A673 (cell line): ENCODE data around the gene KIRREL3. TPM values are rescaled to one million over a fixed set of nuclear protein-coding genes. Genes with fewer than 3 reads are reported as not detected.

Source experiments
- BruUV-seq: library from RNA; stranded (reverse); fragments of 400-500 nt; replicated peaks from 2 replicates; lab custom pipeline; 2021; lab: Mats Ljungman, UMichigan
- CTCF ChIA-PET: fragments of 300-600 bp; sonication (Branson Sonifier 250); formaldehyde crosslinking; loops from one replicate; lab custom pipeline; 2022; ENCODE audit warnings: antibody characterized with exemption; lab: Charles Lee
- POLR2A ChIA-PET: fragments of 300-600 bp; sonication (Branson Sonifier 250); formaldehyde crosslinking; loops from one replicate; lab custom pipeline; 2022; ENCODE audit warnings: antibody characterized with exemption; ENCODE audit not compliant: low non-redundant PET; lab: Charles Lee
- DNase-seq: peaks from one replicate; pipeline ENCODE4 v3.0.0-alpha.2; 2015; ENCODE audit warnings: low spot score
- H3K27ac ChIP-seq: fragments of 200-600 bp; sonication (generic); 2 replicates; pipeline ENCODE4 v1.5.1; 2016; ENCODE audit warnings: mixed run types, low read depth, mild to moderate bottlenecking, mixed read lengths, antibody characterized with exemption, low read length; ENCODE audit not compliant: poor library complexity, severe bottlenecking
- H3K27me3 ChIP-seq: fragments of 200-600 bp; sonication (generic); replicated peaks from 2 replicates; pipeline ENCODE4 v1.6.1; 2017; ENCODE audit warnings: mixed run types, low read depth, mild to moderate bottlenecking, mixed read lengths, antibody characterized with exemption, low read length; ENCODE audit not compliant: insufficient read depth, poor library complexity
- H3K36me3 ChIP-seq: fragments of 200-600 bp; sonication (generic); 2 replicates; pipeline ENCODE4 v1.6.1; 2016; ENCODE audit warnings: mixed run types, mild to moderate bottlenecking, mixed read lengths, antibody characterized with exemption, low read length; ENCODE audit not compliant: insufficient read depth, poor library complexity, severe bottlenecking
- H3K4me1 ChIP-seq: fragments of 200-600 bp; sonication (generic); 2 replicates; pipeline ENCODE4 v1.6.1; 2017; ENCODE audit warnings: mixed run types, mild to moderate bottlenecking, mixed read lengths, antibody characterized with exemption, low read length; ENCODE audit not compliant: insufficient read depth, poor library complexity, severe bottlenecking
- H3K4me3 ChIP-seq: fragments of 200-600 bp; sonication (generic); 2 replicates; pipeline ENCODE4 v1.5.1; 2016; ENCODE audit warnings: low read depth, mixed run types, mild to moderate bottlenecking, mixed read lengths, low read length; ENCODE audit not compliant: poor library complexity, severe bottlenecking
- H3K9me3 ChIP-seq: fragments of 200-600 bp; sonication (generic); 2 replicates; pipeline ENCODE4 v1.6.1; 2016; ENCODE audit warnings: mixed run types, low read depth, mild to moderate bottlenecking, mixed read lengths, antibody characterized with exemption, low read length; ENCODE audit not compliant: poor library complexity, severe bottlenecking
- CTCF ChIP-seq: fragments of 300-800, 200-600 bp; sonication (generic); conservative IDR thresholded peaks from 2 replicates; pipeline ENCODE4 v1.5.1; 2017; ENCODE audit warnings: low read depth, mild to moderate bottlenecking, antibody characterized with exemption, low read length, moderate library complexity, mixed read lengths
- EZH2 ChIP-seq: fragments of 200-600 bp; sonication (generic); IDR thresholded peaks from 2 replicates; pipeline ENCODE4 v1.6.1; 2017; ENCODE audit warnings: borderline replicate concordance, low read depth, mild to moderate bottlenecking, mixed read lengths, antibody characterized with exemption, low read length; ENCODE audit not compliant: poor library complexity, severe bottlenecking
- intact Hi-C: fragments of 100-400 bp; cut with micrococcal nuclease; formaldehyde crosslinking; loops from one replicate; pipeline ENCODE4 v1.10.0; 2022; ENCODE audit not compliant: unreplicated experiment
- total RNA-seq: library from RNA; stranded (reverse); gene quantifications from 2 replicates; pipeline ENCODE4 v1.2.3, GENCODE V29; 2021

Gene KIRREL3
- total RNA-seq, 1 experiment from 2014 or later: not detected

- Histone ChIP-seq H3K27me3 (no peaks in the 10 kb centered on the region), H3K36me3 (no peaks in the 10 kb centered on the region), H3K4me3 (no peak overlapping the region), H3K9me3 (no peaks in the 10 kb centered on the region), H3K27ac (no peak overlapping the region), H3K4me1 (peaks cover 23% of the 10 kb centered on the region)
- no TSS peak for BruUV-seq
- ChIA-PET POLR2A (no interaction called here), CTCF (no interaction called here)
- TF ChIP-seq EZH2 (no peak), CTCF (no peak)
- DNase-seq: no peak
- intact Hi-C loops: no loop called here
Measured at GRCh38 chr11:126611438-126611837, 389.1 kb downstream of the KIRREL3 start.

- TF ChIP-seq EZH2 (no peak), CTCF (no peak)
- Histone ChIP-seq H3K9me3 (no peaks in the 10 kb centered on the region), H3K4me1 (peaks cover 23% of the 10 kb centered on the region), H3K4me3 (no peak overlapping the region), H3K36me3 (no peaks in the 10 kb centered on the region), H3K27ac (no peak overlapping the region), H3K27me3 (no peaks in the 10 kb centered on the region)
- no peak for DNase-seq
- BruUV-seq: no TSS peak
- POLR2A ChIA-PET: no interaction called here
- CTCF ChIA-PET: interaction anchor here (0.6 to 0.7 kb wide), 2 partner anchors 361 to 965 kb away, joined by 3 to 4 read pairs; no protein-coding TSS in a partner anchor
- intact Hi-C loops: loop anchor here (10.0 kb wide), 1 partner anchor 164 kb away; no protein-coding TSS in a partner anchor
Measured at GRCh38 chr11:126608658-126609057, 391.9 kb downstream of the KIRREL3 start.

GRCh38 chr11:126607776-126608541 lies 392.6 kb downstream of the KIRREL3 start:
- no peaks in the 10 kb centered on the region for H3K36me3 ChIP-seq
- intact Hi-C loops: loop anchor here (10.0 kb wide), 1 partner anchor 163 kb away; no protein-coding TSS in a partner anchor
- peak; percentile 42 for DNase-seq
- no peaks in the 10 kb centered on the region for H3K27me3 ChIP-seq
- POLR2A ChIA-PET: no interaction called here
- peaks cover 23% of the 10 kb centered on the region for H3K4me1 ChIP-seq
- CTCF ChIA-PET: interaction anchor here (0.6 to 1.2 kb wide), 4 partner anchors 137 to 965 kb away, joined by 3 to 4 read pairs (median 3); no protein-coding TSS in a partner anchor
- H3K9me3 ChIP-seq: no peaks in the 10 kb centered on the region
- H3K4me3 ChIP-seq: no peak overlapping the region
- no peak overlapping the region for H3K27ac ChIP-seq
- no TSS peak for BruUV-seq
- no peak for TF ChIP-seq EZH2
- no peak for TF ChIP-seq CTCF
